Liver (tissue), 9 donors: Measurements from ENCODE around the gene EML1. TPM values are rescaled to one million over a fixed set of nuclear protein-coding genes. Genes with fewer than 3 reads are reported as not detected.

ENCODE experiments used
- DNase-seq: peaks from one replicate; pipeline ENCODE4 v3.0.0-alpha.2; 2017; ENCODE audit warnings: low spot score
- H3K27ac ChIP-seq, 2 donors: one replicate each; pipeline ENCODE4 v1.7.0; 2013; ENCODE audit warnings: inconsistent platforms in 2 of 2, low read length in 2 of 2, control low read depth in 1 of 2, low read depth in 1 of 2, mild to moderate bottlenecking in 1 of 2
- H3K27me3 ChIP-seq, 4 donors: one replicate each; pipeline versions ENCODE4 v1.6.1 to v1.7.0; 2013; ENCODE audit warnings: low read length in 3 of 4, inconsistent platforms in 1 of 4, mild to moderate bottlenecking in 1 of 4, moderate library complexity in 1 of 4; ENCODE audit not compliant: control insufficient read depth in 4 of 4, insufficient read depth in 4 of 4
- H3K36me3 ChIP-seq, 4 donors: one replicate each; pipeline versions ENCODE4 v1.6.1 to v1.7.0; 2013; ENCODE audit warnings: low read length in 3 of 4, mild to moderate bottlenecking in 3 of 4, low read depth in 1 of 4, moderate library complexity in 1 of 4; ENCODE audit not compliant: control insufficient read depth in 4 of 4, insufficient read depth in 3 of 4
- H3K4me1 ChIP-seq, 4 donors: one replicate each; pipeline versions ENCODE4 v1.6.1 to v1.7.0; 2013; ENCODE audit warnings: low read length in 3 of 4, mild to moderate bottlenecking in 3 of 4, moderate library complexity in 1 of 4; ENCODE audit not compliant: control insufficient read depth in 4 of 4, insufficient read depth in 4 of 4
- H3K4me3 ChIP-seq, 3 donors: one replicate each; pipeline versions ENCODE4 v1.6.1 to v1.7.0; 2013; ENCODE audit warnings: low read length in 3 of 3, control low read depth in 1 of 3, low read depth in 1 of 3, mild to moderate bottlenecking in 1 of 3
- H3K9ac ChIP-seq, 2 donors: one replicate each; pipeline ENCODE4 v1.7.0; 2013; ENCODE audit warnings: low read length in 2 of 2, mild to moderate bottlenecking in 2 of 2, moderate library complexity in 2 of 2, control low read depth in 1 of 2, low read depth in 1 of 2
- H3K9me3 ChIP-seq, 4 donors: one replicate each; pipeline versions ENCODE4 v1.6.1 to v1.7.0; 2013; ENCODE audit warnings: low read length in 3 of 4; ENCODE audit not compliant: control insufficient read depth in 4 of 4
- EGR1 ChIP-seq, 2 donors: IDR thresholded peaks; 2 replicates each; pipeline ENCODE4 v1.6.1; 2016 to 2018; ENCODE audit warnings: antibody characterized with exemption in 2 of 2, low read depth in 2 of 2
- FOXA1 ChIP-seq: IDR thresholded peaks from 2 replicates; pipeline ENCODE4 v1.6.1; 2016; ENCODE audit warnings: antibody characterized with exemption
- FOXA2 ChIP-seq: IDR thresholded peaks from 2 replicates; pipeline ENCODE4 v1.6.1; 2016; ENCODE audit warnings: antibody characterized with exemption
- HNF4A ChIP-seq, 2 donors: conservative IDR thresholded peaks; 2 replicates each; pipeline ENCODE4 v1.6.1; 2016; ENCODE audit warnings: antibody characterized with exemption in 2 of 2, mild to moderate bottlenecking in 2 of 2
- HNF4G ChIP-seq: IDR thresholded peaks from 2 replicates; pipeline ENCODE4 v1.6.1; 2016; ENCODE audit warnings: antibody characterized with exemption
- JUND ChIP-seq, 2 donors: IDR thresholded peaks; 2 replicates each; pipeline ENCODE4 v1.6.1; 2016; ENCODE audit warnings: antibody characterized with exemption in 2 of 2
- MAX ChIP-seq: IDR thresholded peaks from 2 replicates; pipeline ENCODE4 v1.6.1; 2016; ENCODE audit warnings: antibody characterized with exemption
- NR2F2 ChIP-seq: IDR thresholded peaks from 2 replicates; pipeline ENCODE4 v1.6.1; 2016; ENCODE audit warnings: antibody characterized with exemption
- RAD21 ChIP-seq, 2 donors: IDR thresholded peaks; 2 replicates each; pipeline ENCODE4 v1.6.1; 2016; ENCODE audit warnings: antibody characterized with exemption in 2 of 2, mild to moderate bottlenecking in 2 of 2
- SP1 ChIP-seq: IDR thresholded peaks from 2 replicates; pipeline ENCODE4 v1.6.1; 2018; ENCODE audit warnings: antibody characterized with exemption, mild to moderate bottlenecking
- TAF1 ChIP-seq: conservative IDR thresholded peaks from 2 replicates; pipeline ENCODE4 v1.6.1; 2016; ENCODE audit warnings: antibody characterized with exemption, mild to moderate bottlenecking
- YY1 ChIP-seq: IDR thresholded peaks from 2 replicates; pipeline ENCODE4 v1.6.1; 2016; ENCODE audit warnings: antibody characterized with exemption, mild to moderate bottlenecking
- WGBS: extraction: QIAGEN DNeasy Blood & Tissue Kit; methylation state at CpG from one replicate; pipeline ENCODE4 v1.1.7; 2013; 5-methylcytosine and 5-hydroxymethylcytosine counted together
- polyA plus RNA-seq, 2 donors: library from polyadenylated mRNA; stranded (reverse) in 1 of 2; unstranded in 1 of 2; fragments of 200-250 nt in 1 of 2; fragments of >200 nt in 1 of 2; fragmentation: Nextera tagmentation in 1 of 2; extraction: Ambion mirVana in 1 of 2; gene quantifications; one replicate each; pipeline versions ENCODE4 v1.2.1 to v1.2.3, GENCODE V29; 2013 to 2015
- total RNA-seq, 2 donors: library from RNA; depleted of rRNA; stranded (reverse); fragments of >200 nt; gene quantifications; one replicate each; pipeline ENCODE4 v1.2.3, GENCODE V29; 2014
- TF ChIP-seq, protein P1 (sequence below): IDR thresholded peaks from 2 replicates; pipeline ENCODE4 v1.6.1; 2016; ENCODE audit warnings: antibody characterized with exemption
- TF ChIP-seq, protein P2 (sequence below): IDR thresholded peaks from 2 replicates; pipeline ENCODE4 v1.6.1; 2016; ENCODE audit warnings: antibody characterized with exemption, mild to moderate bottlenecking
- TF ChIP-seq, protein P3 (sequence below): fragments of 150-350 bp; IDR thresholded peaks from 2 replicates; pipeline ENCODE4 v1.5.1; 2017; ENCODE audit warnings: improper control_type of control experiment, low read depth, low read length; ENCODE audit not compliant: missing input control
- donor health status: healthy.
- donor health status: healthy.
- donor health status: healthy.
- donor health status: healthy.
- donor health status: healthy.

The EML1 gene
- total and polyA plus RNA-seq, 4 donors = 2.7 to 14.6 (median 4.6) TPM

GRCh38 chr14:99853206-99853605 lies 60.0 kb downstream of the EML1 start (continued):
- TF ChIP-seq HNF4G (no peak), TAF1 (no peak), RAD21 (IDR thresholded peaks at IDR 0.05) (no peak), HNF4A (conservative IDR thresholded peaks at IDR 0.05) (no peak), YY1 (no peak), FOXA1 (no peak), SP1 (no peak)

GRCh38 chr14:99854831-99855230 lies 61.6 kb downstream of the EML1 start:
- no peak for DNase-seq

More at GRCh38 chr14:99854831-99855230, 61.6 kb downstream of the EML1 start:
- Histone ChIP-seq H3K9ac (no peak overlapping the region), H3K36me3 (no peaks in the 10 kb centered on the region), H3K9me3 (no peaks in the 10 kb centered on the region), H3K4me1 (no peaks in the 10 kb centered on the region), H3K4me3 (no peak overlapping the region), H3K27ac (no peak overlapping the region), H3K27me3 (no peaks in the 10 kb centered on the region)
- TF ChIP-seq RAD21 (IDR thresholded peaks at IDR 0.05) (no peak), HNF4G (no peak), SP1 (no peak), MAX (no peak), FOXA1 (no peak), FOXA2 (no peak), YY1 (no peak), EGR1 (IDR thresholded peaks at IDR 0.05; ENCODE audit: low read depth in 2 of 2) (no peak), JUND (IDR thresholded peaks at IDR 0.05) (no peak), TAF1 (no peak), NR2F2 (no peak), HNF4A (conservative IDR thresholded peaks at IDR 0.05) (no peak)
- TF ChIP-seq, protein P1, sequence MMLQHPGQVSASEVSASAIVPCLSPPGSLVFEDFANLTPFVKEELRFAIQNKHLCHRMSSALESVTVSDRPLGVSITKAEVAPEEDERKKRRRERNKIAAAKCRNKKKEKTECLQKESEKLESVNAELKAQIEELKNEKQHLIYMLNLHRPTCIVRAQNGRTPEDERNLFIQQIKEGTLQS = no peak
- TF ChIP-seq, protein P2, sequence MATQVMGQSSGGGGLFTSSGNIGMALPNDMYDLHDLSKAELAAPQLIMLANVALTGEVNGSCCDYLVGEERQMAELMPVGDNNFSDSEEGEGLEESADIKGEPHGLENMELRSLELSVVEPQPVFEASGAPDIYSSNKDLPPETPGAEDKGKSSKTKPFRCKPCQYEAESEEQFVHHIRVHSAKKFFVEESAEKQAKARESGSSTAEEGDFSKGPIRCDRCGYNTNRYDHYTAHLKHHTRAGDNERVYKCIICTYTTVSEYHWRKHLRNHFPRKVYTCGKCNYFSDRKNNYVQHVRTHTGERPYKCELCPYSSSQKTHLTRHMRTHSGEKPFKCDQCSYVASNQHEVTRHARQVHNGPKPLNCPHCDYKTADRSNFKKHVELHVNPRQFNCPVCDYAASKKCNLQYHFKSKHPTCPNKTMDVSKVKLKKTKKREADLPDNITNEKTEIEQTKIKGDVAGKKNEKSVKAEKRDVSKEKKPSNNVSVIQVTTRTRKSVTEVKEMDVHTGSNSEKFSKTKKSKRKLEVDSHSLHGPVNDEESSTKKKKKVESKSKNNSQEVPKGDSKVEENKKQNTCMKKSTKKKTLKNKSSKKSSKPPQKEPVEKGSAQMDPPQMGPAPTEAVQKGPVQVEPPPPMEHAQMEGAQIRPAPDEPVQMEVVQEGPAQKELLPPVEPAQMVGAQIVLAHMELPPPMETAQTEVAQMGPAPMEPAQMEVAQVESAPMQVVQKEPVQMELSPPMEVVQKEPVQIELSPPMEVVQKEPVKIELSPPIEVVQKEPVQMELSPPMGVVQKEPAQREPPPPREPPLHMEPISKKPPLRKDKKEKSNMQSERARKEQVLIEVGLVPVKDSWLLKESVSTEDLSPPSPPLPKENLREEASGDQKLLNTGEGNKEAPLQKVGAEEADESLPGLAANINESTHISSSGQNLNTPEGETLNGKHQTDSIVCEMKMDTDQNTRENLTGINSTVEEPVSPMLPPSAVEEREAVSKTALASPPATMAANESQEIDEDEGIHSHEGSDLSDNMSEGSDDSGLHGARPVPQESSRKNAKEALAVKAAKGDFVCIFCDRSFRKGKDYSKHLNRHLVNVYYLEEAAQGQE = no peak
- TF ChIP-seq, protein P3, sequence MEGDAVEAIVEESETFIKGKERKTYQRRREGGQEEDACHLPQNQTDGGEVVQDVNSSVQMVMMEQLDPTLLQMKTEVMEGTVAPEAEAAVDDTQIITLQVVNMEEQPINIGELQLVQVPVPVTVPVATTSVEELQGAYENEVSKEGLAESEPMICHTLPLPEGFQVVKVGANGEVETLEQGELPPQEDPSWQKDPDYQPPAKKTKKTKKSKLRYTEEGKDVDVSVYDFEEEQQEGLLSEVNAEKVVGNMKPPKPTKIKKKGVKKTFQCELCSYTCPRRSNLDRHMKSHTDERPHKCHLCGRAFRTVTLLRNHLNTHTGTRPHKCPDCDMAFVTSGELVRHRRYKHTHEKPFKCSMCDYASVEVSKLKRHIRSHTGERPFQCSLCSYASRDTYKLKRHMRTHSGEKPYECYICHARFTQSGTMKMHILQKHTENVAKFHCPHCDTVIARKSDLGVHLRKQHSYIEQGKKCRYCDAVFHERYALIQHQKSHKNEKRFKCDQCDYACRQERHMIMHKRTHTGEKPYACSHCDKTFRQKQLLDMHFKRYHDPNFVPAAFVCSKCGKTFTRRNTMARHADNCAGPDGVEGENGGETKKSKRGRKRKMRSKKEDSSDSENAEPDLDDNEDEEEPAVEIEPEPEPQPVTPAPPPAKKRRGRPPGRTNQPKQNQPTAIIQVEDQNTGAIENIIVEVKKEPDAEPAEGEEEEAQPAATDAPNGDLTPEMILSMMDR = no peak
- 84% methylated on average over 5 of the region's 5 CpGs for WGBS
